Measurements from ENCODE around the gene SYT7. TPM values are rescaled to one million over a fixed set of nuclear protein-coding genes. Genes with fewer than 3 reads are reported as not detected.

SYT7 gene
- total and polyA plus RNA-seq, 9 donors, result 0.24 to 4.9 (median 1.7) TPM

DNA sequence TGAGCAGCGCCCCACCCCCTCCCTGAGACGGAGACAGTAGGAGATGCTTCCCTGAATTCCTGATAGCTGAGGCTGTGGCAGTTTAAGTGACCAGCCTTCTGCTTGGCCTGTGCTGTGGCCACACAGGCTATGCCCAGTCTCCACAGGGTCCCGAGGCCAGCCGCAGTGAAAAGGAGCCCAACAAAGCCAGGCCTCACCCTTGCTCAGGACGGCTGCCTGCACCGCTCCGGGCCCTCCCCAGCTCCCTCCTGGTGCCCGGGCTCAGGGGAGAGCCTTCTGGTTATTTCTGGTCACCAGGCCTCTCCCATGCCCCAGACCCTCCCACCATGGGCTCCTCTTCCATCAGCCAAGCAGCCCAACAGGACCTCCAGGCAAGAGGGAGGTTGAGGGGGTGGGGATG is 43.5 kb downstream of the SYT7 start:
- H3K36me3 ChIP-seq, result no peaks in the 10 kb centered on the region
- no peak for DNase-seq
- no peak overlapping the region for H3K27ac ChIP-seq
- TF ChIP-seq EP300 (IDR thresholded peaks at IDR 0.05), result no peak
- TF ChIP-seq, protein P1, sequence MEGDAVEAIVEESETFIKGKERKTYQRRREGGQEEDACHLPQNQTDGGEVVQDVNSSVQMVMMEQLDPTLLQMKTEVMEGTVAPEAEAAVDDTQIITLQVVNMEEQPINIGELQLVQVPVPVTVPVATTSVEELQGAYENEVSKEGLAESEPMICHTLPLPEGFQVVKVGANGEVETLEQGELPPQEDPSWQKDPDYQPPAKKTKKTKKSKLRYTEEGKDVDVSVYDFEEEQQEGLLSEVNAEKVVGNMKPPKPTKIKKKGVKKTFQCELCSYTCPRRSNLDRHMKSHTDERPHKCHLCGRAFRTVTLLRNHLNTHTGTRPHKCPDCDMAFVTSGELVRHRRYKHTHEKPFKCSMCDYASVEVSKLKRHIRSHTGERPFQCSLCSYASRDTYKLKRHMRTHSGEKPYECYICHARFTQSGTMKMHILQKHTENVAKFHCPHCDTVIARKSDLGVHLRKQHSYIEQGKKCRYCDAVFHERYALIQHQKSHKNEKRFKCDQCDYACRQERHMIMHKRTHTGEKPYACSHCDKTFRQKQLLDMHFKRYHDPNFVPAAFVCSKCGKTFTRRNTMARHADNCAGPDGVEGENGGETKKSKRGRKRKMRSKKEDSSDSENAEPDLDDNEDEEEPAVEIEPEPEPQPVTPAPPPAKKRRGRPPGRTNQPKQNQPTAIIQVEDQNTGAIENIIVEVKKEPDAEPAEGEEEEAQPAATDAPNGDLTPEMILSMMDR (IDR thresholded peaks at IDR 0.05), result no peak
- TF ChIP-seq POLR2A (IDR thresholded peaks at IDR 0.05), result no peak
- peaks cover 26% of the 10 kb centered on the region for H3K4me1 ChIP-seq (ENCODE audit: insufficient read depth)
- H3K27me3 ChIP-seq, result no peaks in the 10 kb centered on the region
- intact Hi-C loops (cut with DNase I), result no loop called here
- H3K9me3 ChIP-seq, result no peaks in the 10 kb centered on the region
- H3K4me3 ChIP-seq, result no peak overlapping the region
- WGBS, 3 donors, result 93 to 95% (median 93%) methylated on average over 4 to 8 of the region's 8 CpGs

DNA sequence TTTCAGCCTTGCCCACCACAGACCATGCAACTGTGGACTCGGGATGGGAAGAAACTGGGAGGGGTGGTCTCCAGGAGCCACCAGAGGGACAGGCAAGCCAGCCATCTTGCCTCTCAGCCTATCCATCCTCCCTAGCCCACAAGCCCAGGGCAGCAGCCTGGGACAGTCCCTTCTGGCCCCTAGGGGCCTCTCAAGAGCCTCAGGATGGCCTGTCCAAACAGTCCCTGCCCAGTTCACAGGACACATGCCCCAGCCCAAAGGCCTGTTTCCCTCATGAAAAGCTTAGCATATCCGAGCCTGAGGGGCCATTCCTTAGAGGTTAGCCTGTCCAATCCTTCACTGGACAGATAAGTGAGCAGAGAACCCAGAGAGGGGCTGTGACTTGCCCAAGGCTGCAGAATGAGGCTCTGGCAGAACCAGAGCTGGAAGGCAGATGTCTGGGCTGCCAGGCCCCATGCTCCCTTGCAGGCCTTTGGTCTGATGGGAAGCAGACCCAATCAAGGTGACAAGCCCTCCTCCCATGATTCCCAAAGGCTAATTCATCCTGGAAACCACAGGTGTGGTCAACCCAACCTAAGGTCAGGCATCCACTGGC is 44.1 kb downstream of the SYT7 start:
- no peak for DNase-seq
- intact Hi-C loops (cut with DNase I), result no loop called here
- TF ChIP-seq POLR2A (IDR thresholded peaks at IDR 0.05) (no peak), EP300 (IDR thresholded peaks at IDR 0.05) (no peak)
- TF ChIP-seq, protein P1 (IDR thresholded peaks at IDR 0.05), result no peak
- Histone ChIP-seq H3K27me3 (no peaks in the 10 kb centered on the region), H3K27ac (no peak overlapping the region), H3K4me1 (ENCODE audit: insufficient read depth) (peaks cover 24% of the 10 kb centered on the region), H3K9me3 (no peaks in the 10 kb centered on the region), H3K4me3 (no peak overlapping the region), H3K36me3 (no peaks in the 10 kb centered on the region)
- WGBS, 3 donors, result 87 to 95% (median 87%) methylated on average over 2 of the region's 2 CpGs

GRCh38 chr11:61535998-61536675 is 44.7 kb downstream of the SYT7 start:
- no peaks in the 10 kb centered on the region for H3K27me3 ChIP-seq
- no peaks in the 10 kb centered on the region for H3K9me3 ChIP-seq
- H3K36me3 ChIP-seq, result no peaks in the 10 kb centered on the region
- H3K4me3 ChIP-seq, result no peak overlapping the region
- TF ChIP-seq EP300 (IDR thresholded peaks at IDR 0.05) (no peak), POLR2A (IDR thresholded peaks at IDR 0.05) (no peak)
- TF ChIP-seq, protein P1 (IDR thresholded peaks at IDR 0.05), result no peak
- H3K4me1 ChIP-seq (ENCODE audit: insufficient read depth), result peaks cover 22% of the 10 kb centered on the region
- DNase-seq, result no peak
- intact Hi-C loops (cut with DNase I), result no loop called here
- H3K27ac ChIP-seq, result no peak overlapping the region
- WGBS, 3 donors, result 84 to 91% (median 86%) methylated on average over 17 of the region's 17 CpGs

DNA sequence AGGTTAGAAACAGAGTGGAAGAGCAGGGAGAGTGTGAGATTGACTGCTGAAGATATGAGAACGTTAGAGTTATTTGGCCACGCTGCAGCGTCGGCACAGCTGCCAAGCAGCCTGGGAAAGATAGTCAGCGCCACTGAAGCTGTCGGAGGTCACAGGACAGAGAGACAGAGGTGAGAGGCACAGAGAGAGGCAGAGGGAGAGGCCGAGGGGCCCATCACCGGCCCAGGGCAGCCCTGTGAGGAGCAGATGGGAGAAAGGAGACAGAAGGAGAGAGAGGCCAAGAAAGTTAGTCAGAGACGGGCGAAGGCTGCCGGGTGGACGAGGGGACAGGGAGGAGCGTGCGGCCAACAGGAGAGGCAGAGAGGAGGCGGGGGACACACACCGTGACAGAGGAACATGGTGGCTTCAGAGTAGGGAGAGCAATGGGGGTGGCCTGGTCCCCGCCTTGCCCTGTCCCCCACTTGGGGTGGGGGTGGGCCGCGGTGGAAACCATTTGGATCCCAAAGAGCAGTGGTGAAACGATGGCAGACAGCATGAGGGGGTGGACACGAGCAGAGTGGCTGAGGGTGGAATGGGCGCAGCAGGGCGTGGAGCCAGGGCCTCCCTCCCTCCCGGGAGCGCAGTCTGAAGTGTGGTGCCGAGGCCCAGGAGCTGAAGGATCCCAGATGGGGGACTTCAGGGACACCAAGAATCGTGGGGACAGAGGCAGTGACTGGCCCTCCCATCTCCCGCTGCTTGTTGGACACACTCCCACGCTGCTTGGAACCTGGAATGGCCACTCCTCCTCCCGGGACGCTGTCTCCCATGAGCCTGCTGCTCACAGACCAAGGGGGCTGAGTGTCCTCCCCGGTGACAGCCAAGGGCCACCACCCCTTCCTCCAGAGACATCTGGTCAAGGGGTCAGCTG is 45.7 kb downstream of the SYT7 start:
- intact Hi-C loops (cut with DNase I), result no loop called here
- DNase-seq, result no peak
- 47 to 54% (median 48%) methylated on average over 32 of the region's 32 CpGs for WGBS, 3 donors
- Histone ChIP-seq H3K4me3 (no peak overlapping the region), H3K9me3 (no peaks in the 10 kb centered on the region), H3K4me1 (ENCODE audit: insufficient read depth) (peaks cover 16% of the 10 kb centered on the region), H3K36me3 (no peaks in the 10 kb centered on the region), H3K27ac (no peak overlapping the region), H3K27me3 (no peaks in the 10 kb centered on the region)
- TF ChIP-seq POLR2A (IDR thresholded peaks at IDR 0.05) (no peak), EP300 (IDR thresholded peaks at IDR 0.05) (no peak)
- TF ChIP-seq, protein P1 (IDR thresholded peaks at IDR 0.05), result no peak
